Upper lobe of left lung (tissue), 4 donors: ENCODE results near the gene DGKG.

Experiments
- POLR2A ChIP-seq, 4 donors: fragments of 450-650 bp; IDR thresholded peaks; one replicate each; pipeline ENCODE4 v1.5.1; 2016 to 2017; ENCODE audit warnings: antibody characterized with exemption in 4 of 4, mild to moderate bottlenecking in 2 of 4
- POLR2AphosphoS5 ChIP-seq, 2 donors: sonication (generic); formaldehyde crosslinking; IDR thresholded peaks; one replicate each; pipeline ENCODE4 v1.5.1; 2017; ENCODE audit warnings: antibody characterized with exemption in 2 of 2
- TF ChIP-seq, protein P1 (sequence below), 6 experiments: fragments of 450-650 bp in 4 of 6; fragments of 200-600 bp in 2 of 6; sonication (generic) in 2 of 6; IDR thresholded peaks; one replicate each; pipeline ENCODE4 v1.5.1; 2016 to 2019; ENCODE audit warnings: antibody characterized with exemption in 6 of 6

DNA sequence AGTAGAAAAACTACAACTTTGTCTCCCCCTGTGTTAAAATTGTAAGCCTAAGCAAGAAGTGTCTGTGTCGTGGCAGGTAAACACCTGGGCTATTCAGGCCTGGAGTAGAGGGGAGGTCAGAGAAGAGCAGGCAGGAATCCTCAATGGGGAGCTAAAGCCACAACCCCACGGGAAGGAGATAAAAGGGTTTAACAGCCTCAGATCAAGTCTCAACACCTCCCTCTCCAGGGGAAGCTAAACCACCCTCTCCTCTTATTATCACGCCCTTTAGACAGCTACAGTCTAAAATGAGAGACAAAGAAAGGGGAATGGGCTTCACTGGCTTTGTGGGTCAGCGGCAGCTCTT lies 264.7 kb downstream of the DGKG start:
- TF ChIP-seq, protein P1, sequence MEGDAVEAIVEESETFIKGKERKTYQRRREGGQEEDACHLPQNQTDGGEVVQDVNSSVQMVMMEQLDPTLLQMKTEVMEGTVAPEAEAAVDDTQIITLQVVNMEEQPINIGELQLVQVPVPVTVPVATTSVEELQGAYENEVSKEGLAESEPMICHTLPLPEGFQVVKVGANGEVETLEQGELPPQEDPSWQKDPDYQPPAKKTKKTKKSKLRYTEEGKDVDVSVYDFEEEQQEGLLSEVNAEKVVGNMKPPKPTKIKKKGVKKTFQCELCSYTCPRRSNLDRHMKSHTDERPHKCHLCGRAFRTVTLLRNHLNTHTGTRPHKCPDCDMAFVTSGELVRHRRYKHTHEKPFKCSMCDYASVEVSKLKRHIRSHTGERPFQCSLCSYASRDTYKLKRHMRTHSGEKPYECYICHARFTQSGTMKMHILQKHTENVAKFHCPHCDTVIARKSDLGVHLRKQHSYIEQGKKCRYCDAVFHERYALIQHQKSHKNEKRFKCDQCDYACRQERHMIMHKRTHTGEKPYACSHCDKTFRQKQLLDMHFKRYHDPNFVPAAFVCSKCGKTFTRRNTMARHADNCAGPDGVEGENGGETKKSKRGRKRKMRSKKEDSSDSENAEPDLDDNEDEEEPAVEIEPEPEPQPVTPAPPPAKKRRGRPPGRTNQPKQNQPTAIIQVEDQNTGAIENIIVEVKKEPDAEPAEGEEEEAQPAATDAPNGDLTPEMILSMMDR (IDR thresholded peaks at IDR 0.05): no peak
- no peak for TF ChIP-seq POLR2A (IDR thresholded peaks at IDR 0.05)
- no peak for TF ChIP-seq POLR2AphosphoS5 (IDR thresholded peaks at IDR 0.05)
